T-helper 2 cell treated with Interferon-gamma antibody and Interleukin-4, amounts not matched to agents 5 μg/mL and 100 μg/mL, for 36 hours (primary cell): ENCODE data around the gene UBE2S.

ENCODE experiments used
- DNase-seq: peaks from one replicate; pipeline ENCODE4 v3.0.0; 2021; ENCODE audit warnings: low spot score
- H3K27ac Mint-ChIP-seq: one replicate; pipeline ENCODE4 v1.8.0; 2021; ENCODE audit warnings: mild to moderate bottlenecking, mixed read lengths
- H3K27me3 Mint-ChIP-seq: one replicate; pipeline ENCODE4 v1.8.0; 2021; ENCODE audit warnings: low read depth, mixed read lengths
- H3K36me3 Mint-ChIP-seq: one replicate; pipeline ENCODE4 v1.8.0; 2021; ENCODE audit warnings: low read depth, mixed read lengths
- H3K4me1 Mint-ChIP-seq: one replicate; pipeline ENCODE4 v1.8.0; 2021; ENCODE audit warnings: low read depth, mixed read lengths
- H3K4me3 Mint-ChIP-seq: one replicate; pipeline ENCODE4 v1.8.0; 2022; ENCODE audit warnings: mild to moderate bottlenecking, moderate library complexity, mixed read lengths
- H3K9me3 Mint-ChIP-seq: one replicate; pipeline ENCODE4 v1.8.0; 2021; ENCODE audit warnings: mixed read lengths

Gene UBE2S

DNA sequence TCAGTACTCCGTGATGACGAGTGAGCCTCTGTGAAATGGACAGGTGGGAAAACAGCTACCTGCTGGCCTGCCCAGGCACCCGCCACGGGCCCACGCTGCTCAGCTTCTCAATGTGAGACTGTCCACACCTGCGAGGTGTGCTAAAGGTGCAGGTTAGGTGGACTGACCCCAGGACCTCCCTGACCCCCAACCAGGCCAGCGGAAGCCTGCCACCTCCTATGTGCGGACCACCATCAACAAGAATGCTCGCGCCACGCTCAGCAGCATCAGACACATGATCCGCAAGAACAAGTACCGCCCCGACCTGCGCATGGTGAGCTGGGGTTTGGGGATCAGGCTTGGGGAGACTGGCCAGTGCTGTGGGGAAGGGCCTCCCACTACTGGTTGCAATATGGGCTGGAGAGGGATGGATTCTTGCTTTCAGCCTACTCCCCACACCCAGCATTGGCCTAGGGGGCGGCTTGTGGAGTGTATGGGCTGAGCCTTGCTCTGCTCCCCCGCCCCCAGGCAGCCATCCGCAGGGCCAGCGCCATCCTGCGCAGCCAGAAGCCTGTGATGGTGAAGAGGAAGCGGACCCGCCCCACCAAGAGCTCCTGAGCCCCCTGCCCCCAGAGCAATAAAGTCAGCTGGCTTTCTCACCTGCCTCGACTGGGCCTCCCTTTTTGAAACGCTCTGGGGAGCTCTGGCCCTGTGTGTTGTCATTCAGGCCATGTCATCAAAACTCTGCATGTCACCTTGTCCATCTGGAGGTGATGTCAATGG lies 19.7 kb downstream of the UBE2S start:
- Mint-ChIP-seq H3K27me3 (no peaks in the 10 kb centered on the region), H3K27ac (peak overlapping the region; percentile 41), H3K9me3 (no peaks in the 10 kb centered on the region), H3K4me1 (peaks cover 32% of the 10 kb centered on the region), H3K36me3 (peaks cover 54% of the 10 kb centered on the region), H3K4me3 (peak overlapping the region; percentile 99)
- DNase-seq = no peak

- Mint-ChIP-seq H3K4me3 (peak overlapping the region; percentile 99), H3K9me3 (no peaks in the 10 kb centered on the region), H3K4me1 (peaks cover 41% of the 10 kb centered on the region), H3K27ac (peak overlapping the region; percentile 98), H3K36me3 (peaks cover 59% of the 10 kb centered on the region), H3K27me3 (no peaks in the 10 kb centered on the region)
- DNase-seq = peak; percentile 39
These were observed 21.1 kb downstream of the UBE2S start for GRCh38 chr19:55386493-55386971.

DNA sequence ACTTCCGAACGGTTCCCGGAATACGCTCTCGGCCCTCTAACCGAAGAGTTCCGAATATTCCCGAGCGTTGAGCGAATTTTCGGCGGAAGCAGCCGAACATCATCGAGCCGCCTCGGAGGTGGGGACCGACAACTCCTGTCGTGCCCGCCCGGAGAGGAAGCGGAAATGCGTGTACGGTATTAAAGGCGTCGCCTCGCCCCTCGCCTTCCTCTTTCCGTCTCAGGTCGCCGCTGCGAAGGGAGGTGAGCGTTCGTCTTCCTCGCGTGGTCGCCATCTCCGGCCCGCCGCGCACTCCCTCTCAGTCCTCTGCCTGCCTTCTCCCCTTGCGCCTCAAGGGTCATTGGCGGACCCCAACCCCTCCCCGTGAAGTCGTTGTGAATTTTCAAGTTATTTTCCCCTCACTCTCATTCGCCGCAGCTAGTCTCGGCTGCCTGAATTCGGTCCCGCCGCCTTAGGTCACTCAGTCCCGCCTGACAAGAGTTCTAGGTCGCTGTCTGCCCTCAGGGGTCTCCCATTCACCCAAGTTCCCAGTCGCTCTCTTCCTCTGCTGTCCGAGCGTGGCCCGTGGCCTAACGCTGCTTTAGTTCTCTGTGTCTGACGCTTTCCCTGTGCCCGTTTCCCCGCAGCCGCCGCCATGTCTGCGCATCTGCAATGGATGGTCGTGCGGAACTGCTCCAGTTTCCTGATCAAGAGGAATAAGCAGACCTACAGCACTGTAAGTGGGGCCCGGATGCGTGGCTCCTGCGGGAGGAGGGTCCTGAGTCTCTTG lies 21.7 kb downstream of the UBE2S start, which contains the start of gene RPL28:
TSS of gene RPL28 (plus strand) at position 209 of the 769 bp plus-strand sequence. CDS start at position 635, 426 bp downstream.
- peaks cover 41% of the 10 kb centered on the region for H3K4me1 Mint-ChIP-seq
- peak within 1 kb of the TSS; percentile 99 for H3K4me3 Mint-ChIP-seq
- H3K9me3 Mint-ChIP-seq = no peaks in the 10 kb centered on the region
- peak; percentile 98 for DNase-seq
- no peaks in the 10 kb centered on the region for H3K27me3 Mint-ChIP-seq
- H3K27ac Mint-ChIP-seq = peak within 1 kb of the TSS; percentile 98
- peaks cover 60% of the 10 kb centered on the region for H3K36me3 Mint-ChIP-seq

DNA sequence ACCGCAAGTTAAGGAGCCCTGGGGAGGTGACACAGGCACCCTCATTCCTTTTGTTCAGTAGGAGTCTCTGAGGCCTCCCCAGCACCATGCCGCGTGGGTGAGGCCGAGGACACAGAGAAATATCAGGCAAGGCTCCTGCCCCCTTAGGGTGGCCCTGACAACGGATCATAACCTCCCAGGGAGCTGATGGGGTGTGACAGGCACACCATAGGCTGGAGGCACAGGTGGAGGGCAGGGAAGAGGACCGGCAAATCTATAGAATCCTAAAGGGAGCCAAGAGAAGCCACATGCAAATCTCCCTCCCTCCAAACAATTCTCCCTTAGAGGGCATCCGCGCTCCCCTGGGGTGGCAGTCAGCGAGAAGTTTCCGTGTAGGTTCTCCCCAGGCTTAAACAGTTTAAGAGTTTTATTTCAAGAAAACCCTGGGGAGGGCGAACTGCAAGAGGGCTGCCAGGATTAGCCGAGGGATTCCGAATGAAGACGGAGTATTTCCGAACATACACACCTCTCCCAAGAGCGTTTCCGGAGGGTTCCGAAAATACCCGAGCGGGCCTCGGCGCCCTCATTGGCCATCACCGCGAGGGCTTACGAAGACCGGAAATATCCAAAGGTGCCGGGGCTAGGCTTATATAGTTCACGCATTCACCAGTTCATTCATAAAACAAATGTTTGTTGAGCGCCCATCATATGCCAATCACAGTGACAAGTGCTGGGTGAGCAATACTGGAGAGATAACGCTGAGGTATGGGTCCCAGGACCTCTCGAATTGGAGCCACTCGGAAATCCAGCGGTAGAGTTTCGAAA lies 22.5 kb downstream of the UBE2S start:
- peaks cover 37% of the 10 kb centered on the region for H3K4me1 Mint-ChIP-seq
- H3K36me3 Mint-ChIP-seq = peaks cover 54% of the 10 kb centered on the region
- no peaks in the 10 kb centered on the region for H3K27me3 Mint-ChIP-seq

GRCh38 chr19:55384131-55384919 lies 23.3 kb downstream of the UBE2S start, which contains the start of gene TMEM238:
Gene TMEM238, minus strand, starts transcription at chr19:55384292. Its CDS starts 33 bp downstream, at chr19:55384259.
- H3K27me3 Mint-ChIP-seq = no peaks in the 10 kb centered on the region
- peaks cover 47% of the 10 kb centered on the region for H3K36me3 Mint-ChIP-seq
- H3K4me3 Mint-ChIP-seq = peak within 1 kb of the TSS; percentile 99
- no peaks in the 10 kb centered on the region for H3K9me3 Mint-ChIP-seq
- DNase-seq = peak; percentile 49
- peak within 1 kb of the TSS; percentile 98 for H3K27ac Mint-ChIP-seq
- H3K4me1 Mint-ChIP-seq = peaks cover 33% of the 10 kb centered on the region

More for the DNA sequence above, 22.5 kb downstream of the UBE2S start:
- peak; percentile 94 for DNase-seq
- H3K27ac Mint-ChIP-seq = peak overlapping the region; percentile 98
- no peaks in the 10 kb centered on the region for H3K9me3 Mint-ChIP-seq
- peak overlapping the region; percentile 99 for H3K4me3 Mint-ChIP-seq

DNA sequence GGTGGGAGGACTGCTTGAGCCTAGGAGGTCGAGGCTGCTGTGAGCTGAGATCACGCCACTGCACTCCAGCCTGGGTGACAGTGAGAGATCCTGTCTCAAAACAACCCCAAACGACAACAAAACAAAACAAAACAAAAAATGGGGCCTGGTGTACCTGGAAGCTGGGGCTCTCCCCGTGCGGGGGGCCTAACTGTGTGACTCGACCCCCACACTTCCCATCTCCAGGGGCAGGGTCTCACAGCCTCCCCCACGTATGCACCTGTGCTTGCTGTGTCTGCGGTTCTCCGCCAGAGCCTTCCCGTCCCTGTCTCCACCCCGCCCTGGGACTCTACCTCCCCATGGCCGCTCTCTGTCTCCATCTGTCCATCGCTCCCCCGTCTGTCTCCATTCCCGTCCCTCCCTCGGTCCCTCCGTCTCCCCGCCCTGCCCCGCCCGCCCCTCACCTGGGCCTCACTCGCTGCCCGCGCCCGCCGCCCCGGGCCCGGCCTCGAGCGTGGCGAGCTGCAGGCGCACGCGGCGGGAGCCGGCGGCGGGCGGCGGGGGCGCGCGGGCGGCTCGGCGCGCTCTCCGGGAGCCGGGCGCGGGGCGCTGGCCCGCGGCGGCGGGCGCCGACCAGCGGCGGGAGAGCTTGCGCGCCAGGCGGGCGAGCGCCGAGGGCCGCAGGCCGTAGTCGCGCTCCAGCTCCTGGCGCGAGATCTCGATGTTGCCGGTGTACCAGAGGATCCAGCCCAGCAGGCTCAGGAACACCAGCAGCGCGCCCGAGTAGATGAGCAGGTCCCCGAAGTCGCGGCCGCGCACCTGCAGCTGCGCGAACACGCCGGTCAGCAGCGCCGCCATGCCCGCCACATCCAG lies 24.1 kb downstream of the UBE2S start:
- DNase-seq = peak; percentile 47
- Mint-ChIP-seq H3K27me3 (no peaks in the 10 kb centered on the region), H3K4me3 (peak overlapping the region; percentile 90), H3K4me1 (peaks cover 33% of the 10 kb centered on the region), H3K9me3 (no peaks in the 10 kb centered on the region), H3K36me3 (peaks cover 41% of the 10 kb centered on the region), H3K27ac (peak overlapping the region; percentile 92)

DNA sequence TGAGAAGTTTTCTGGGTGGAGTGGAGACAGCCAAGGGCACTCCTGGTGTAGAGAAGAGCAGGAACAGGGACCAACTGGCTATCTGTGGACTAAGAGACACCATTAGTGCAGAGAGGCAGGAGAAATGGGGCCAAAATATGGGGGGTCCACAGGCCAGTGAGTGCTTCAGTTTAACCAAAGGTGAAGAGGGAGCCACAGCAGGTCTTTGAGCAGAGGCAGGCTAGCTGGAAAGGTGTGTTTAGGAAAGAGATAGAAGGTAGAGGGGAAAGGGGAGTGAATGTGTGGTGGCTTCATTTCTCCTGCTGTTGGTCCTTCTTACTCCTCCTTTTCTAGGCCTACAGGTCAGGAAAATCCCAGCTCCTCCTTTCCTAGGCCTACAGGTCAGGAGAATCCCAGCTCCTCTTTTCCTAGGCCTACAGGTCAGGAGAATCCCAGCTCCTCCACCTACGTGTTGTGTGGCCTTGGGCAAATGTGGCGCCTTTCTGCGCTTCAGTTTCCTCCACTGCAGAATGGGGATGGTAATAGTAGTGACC lies 25.0 kb downstream of the UBE2S start:
- H3K36me3 Mint-ChIP-seq = peaks cover 33% of the 10 kb centered on the region
- H3K27ac Mint-ChIP-seq = peak overlapping the region; percentile 92
- peak overlapping the region; percentile 90 for H3K4me3 Mint-ChIP-seq
- H3K27me3 Mint-ChIP-seq = no peaks in the 10 kb centered on the region
- H3K9me3 Mint-ChIP-seq = no peaks in the 10 kb centered on the region
- H3K4me1 Mint-ChIP-seq = peaks cover 32% of the 10 kb centered on the region
- no peak for DNase-seq

GRCh38 chr19:55382013-55382412 lies 25.6 kb downstream of the UBE2S start:
- Mint-ChIP-seq H3K27ac (peak overlapping the region; percentile 69), H3K9me3 (no peaks in the 10 kb centered on the region)

DNA sequence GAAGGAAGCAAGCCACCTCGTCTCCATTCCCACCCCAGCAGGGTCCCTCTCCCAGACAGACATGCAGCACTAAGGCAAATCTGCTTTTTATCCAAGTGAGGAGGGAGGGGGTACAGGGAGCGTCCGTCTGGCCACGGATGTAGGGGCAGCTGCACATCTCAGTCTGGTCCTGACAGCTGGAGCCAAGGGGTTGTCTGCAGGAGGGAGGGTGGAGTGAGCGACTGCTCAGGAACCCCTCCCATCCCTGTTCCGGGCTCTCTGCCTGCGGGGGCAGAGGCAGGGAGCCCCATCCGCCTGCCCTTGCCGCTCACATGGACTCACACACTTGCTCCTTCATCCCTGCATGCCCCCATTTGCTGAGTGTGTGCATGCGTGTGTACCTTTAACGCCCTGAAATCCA lies 28.4 kb downstream of the UBE2S start:
- H3K9me3 Mint-ChIP-seq = no peaks in the 10 kb centered on the region
- H3K4me3 Mint-ChIP-seq = no peak overlapping the region
- no peaks in the 10 kb centered on the region for H3K27me3 Mint-ChIP-seq
- peaks cover 14% of the 10 kb centered on the region for H3K4me1 Mint-ChIP-seq
- no peak for DNase-seq
- peaks cover 11% of the 10 kb centered on the region for H3K36me3 Mint-ChIP-seq
- H3K27ac Mint-ChIP-seq = no peak overlapping the region

More at GRCh38 chr19:55382013-55382412, 25.6 kb downstream of the UBE2S start:
- Mint-ChIP-seq H3K27me3 (no peaks in the 10 kb centered on the region), H3K4me3 (peak overlapping the region; percentile 90), H3K4me1 (peaks cover 27% of the 10 kb centered on the region), H3K36me3 (peaks cover 27% of the 10 kb centered on the region)
- DNase-seq = no peak

GRCh38 chr19:55377356-55378131 lies 30.0 kb downstream of the UBE2S start:
- no peak overlapping the region for H3K4me3 Mint-ChIP-seq
- peaks cover 11% of the 10 kb centered on the region for H3K36me3 Mint-ChIP-seq
- H3K4me1 Mint-ChIP-seq = peaks cover 9% of the 10 kb centered on the region
- no peak overlapping the region for H3K27ac Mint-ChIP-seq
- no peak for DNase-seq
- peaks cover 7% of the 10 kb centered on the region for H3K27me3 Mint-ChIP-seq
- no peaks in the 10 kb centered on the region for H3K9me3 Mint-ChIP-seq

- no peaks in the 10 kb centered on the region for H3K4me1 Mint-ChIP-seq
- H3K27me3 Mint-ChIP-seq = peaks cover 15% of the 10 kb centered on the region
- H3K9me3 Mint-ChIP-seq = no peaks in the 10 kb centered on the region
- no peak within 1 kb of the TSS for H3K27ac Mint-ChIP-seq
- no peak for DNase-seq
- no peak within 1 kb of the TSS for H3K4me3 Mint-ChIP-seq
- peaks cover under 1% of the 10 kb centered on the region for H3K36me3 Mint-ChIP-seq
These were observed 31.2 kb downstream of the UBE2S start, which contains the start of gene TMEM190 for GRCh38 chr19:55376241-55376933. Gene TMEM190, plus strand, starts transcription at chr19:55376826. Its CDS starts 28 bp downstream, at chr19:55376854.
